Measurements from ENCODE around the gene STPG4.

DNA sequence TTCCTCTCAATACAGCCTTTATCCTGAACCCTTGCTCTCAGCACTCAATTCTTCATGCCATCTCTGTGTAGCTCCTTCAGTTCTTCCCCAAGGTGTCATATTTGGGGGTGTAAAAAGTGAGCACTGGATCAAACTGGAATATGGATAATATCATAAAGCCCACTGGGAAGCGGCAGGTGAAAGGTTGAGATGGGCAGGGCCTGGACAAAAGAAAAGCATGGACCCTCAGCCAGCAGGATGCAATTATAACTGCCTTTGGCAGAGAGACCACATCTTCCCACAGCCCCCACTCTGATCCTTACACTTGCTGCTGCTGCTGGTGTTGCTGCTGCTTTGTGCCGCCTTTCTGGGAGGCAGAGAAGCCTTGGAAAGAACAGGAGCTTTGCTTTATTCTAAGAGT is 31.2 kb upstream of the STPG4 start:
- TF ChIP-seq, protein P1, sequence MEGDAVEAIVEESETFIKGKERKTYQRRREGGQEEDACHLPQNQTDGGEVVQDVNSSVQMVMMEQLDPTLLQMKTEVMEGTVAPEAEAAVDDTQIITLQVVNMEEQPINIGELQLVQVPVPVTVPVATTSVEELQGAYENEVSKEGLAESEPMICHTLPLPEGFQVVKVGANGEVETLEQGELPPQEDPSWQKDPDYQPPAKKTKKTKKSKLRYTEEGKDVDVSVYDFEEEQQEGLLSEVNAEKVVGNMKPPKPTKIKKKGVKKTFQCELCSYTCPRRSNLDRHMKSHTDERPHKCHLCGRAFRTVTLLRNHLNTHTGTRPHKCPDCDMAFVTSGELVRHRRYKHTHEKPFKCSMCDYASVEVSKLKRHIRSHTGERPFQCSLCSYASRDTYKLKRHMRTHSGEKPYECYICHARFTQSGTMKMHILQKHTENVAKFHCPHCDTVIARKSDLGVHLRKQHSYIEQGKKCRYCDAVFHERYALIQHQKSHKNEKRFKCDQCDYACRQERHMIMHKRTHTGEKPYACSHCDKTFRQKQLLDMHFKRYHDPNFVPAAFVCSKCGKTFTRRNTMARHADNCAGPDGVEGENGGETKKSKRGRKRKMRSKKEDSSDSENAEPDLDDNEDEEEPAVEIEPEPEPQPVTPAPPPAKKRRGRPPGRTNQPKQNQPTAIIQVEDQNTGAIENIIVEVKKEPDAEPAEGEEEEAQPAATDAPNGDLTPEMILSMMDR (IDR thresholded peaks at IDR 0.05), result no peak
- TF ChIP-seq POLR2A (IDR thresholded peaks at IDR 0.05), result no peak

Measured in Peyer's patch (tissue), 4 donors.